ENCODE results near the gene HTT-AS.

DNA sequence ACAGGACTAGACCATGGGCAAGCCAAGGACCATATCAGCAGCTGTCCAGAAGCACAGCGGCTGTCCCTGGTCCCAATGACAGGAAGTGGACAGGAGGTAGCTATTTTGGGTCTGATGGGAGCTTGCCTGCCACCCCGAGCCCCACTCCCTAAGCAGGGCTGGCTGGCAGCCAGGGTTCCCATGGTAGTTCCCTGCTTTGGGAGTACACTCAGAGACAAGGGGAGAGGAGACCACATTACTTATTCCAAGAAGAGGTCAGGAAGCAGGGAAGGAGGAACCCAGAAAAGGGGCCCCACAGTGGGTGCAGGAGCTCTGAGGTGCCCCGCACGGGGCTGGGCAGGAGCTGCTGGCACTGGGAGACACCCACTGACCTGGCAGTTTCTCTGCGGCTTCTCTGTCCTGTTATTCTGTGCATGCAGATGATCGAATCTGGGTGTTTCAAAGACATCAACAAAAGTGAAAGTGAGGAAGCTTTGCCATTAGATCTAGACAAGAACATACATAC lies 36.3 kb downstream of the HTT-AS start:
- TF ChIP-seq POLR2AphosphoS5 (IDR thresholded peaks at IDR 0.05; ENCODE audit: borderline replicate concordance, low read depth, low read length) (no peak), EZH2 (IDR thresholded peaks at IDR 0.05) (no peak)

Data from SK-N-MC (cell line).